Eye (tissue), 1 donor: ENCODE data around the gene NLRP7.
"Not testable (repeated sequence)": the region's sequence is repeated elsewhere in the genome, so short reads cannot be mapped to it uniquely, and the experiment has no call there.

Experiments
- DNase-seq: peaks from one replicate; pipeline ENCODE4 v3.0.0-alpha.2; 2015

NLRP7 gene

DNA sequence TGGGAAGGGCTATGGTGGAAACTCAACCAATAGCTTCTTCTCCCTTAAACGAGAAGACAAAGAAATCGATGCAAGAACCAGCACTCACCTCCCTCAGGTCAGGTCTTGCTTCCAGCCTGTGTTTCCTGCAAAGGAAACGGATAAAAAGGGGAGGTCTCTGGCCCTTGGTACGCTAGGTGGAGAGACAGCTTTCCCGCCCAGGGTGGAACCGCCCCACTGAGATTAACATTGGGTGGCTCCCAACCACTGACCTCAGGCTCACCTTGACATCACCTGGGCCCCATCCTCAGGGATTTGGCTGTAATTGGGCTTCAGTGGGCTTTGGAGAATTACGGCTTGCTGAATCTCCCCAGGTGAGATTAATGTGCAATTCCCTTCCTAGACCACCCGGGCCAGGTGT is at the start of gene NLRP7:
Gene NLRP7 (minus strand): TSS at position 150 of the 400 bp plus-strand sequence.
- no peak for DNase-seq

DNA sequence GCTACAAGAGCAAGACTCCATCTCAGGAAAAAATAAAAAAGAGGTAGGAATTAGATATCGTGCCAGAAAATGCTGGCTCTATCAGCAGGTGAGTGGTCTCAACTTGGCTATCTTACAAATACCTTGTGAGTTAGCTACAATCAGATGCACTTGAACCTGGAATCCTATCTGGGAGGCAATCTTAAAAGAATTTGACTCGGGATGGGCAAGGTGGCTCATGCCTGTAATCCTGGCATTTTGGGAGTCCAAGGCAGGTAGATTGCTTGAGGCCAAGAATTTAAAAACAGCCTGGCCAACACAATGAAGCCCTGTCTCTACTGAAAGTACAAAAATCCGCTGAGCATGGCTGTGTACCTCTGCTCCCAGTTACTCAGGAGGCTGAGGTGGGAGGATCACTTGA is 48.2 kb upstream of the NLRP7 start:
- DNase-seq = no peak

DNA sequence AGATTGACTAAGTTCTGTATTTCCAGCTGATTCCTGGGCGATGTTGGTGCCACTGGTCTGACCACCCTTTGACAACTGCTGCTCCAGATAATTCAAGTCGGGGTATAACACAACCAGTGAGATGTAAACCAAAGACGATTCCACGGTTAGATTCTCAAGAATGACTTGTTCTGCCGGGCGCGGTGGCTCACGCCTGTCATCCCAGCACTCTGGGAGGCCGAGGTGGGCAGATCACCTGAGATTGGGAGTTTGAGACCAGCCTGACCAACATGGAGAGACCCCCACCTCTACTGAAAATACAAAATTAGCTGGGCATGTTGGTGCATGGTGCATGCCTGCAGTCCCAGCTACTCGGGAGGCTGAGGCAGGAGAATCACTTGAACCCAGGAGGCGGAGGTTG is 42.2 kb upstream of the NLRP7 start:
- DNase-seq = not testable (repeated sequence)

DNA sequence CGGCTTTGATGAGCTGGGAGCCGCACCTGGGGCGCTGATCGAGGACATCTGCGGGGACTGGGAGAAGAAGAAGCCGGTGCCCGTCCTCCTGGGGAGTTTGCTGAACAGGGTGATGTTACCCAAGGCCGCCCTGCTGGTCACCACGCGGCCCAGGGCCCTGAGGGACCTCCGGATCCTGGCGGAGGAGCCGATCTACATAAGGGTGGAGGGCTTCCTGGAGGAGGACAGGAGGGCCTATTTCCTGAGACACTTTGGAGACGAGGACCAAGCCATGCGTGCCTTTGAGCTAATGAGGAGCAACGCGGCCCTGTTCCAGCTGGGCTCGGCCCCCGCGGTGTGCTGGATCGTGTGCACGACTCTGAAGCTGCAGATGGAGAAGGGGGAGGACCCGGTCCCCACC is 35.2 kb upstream of the NLRP7 start:
- not testable (repeated sequence) for DNase-seq

DNA sequence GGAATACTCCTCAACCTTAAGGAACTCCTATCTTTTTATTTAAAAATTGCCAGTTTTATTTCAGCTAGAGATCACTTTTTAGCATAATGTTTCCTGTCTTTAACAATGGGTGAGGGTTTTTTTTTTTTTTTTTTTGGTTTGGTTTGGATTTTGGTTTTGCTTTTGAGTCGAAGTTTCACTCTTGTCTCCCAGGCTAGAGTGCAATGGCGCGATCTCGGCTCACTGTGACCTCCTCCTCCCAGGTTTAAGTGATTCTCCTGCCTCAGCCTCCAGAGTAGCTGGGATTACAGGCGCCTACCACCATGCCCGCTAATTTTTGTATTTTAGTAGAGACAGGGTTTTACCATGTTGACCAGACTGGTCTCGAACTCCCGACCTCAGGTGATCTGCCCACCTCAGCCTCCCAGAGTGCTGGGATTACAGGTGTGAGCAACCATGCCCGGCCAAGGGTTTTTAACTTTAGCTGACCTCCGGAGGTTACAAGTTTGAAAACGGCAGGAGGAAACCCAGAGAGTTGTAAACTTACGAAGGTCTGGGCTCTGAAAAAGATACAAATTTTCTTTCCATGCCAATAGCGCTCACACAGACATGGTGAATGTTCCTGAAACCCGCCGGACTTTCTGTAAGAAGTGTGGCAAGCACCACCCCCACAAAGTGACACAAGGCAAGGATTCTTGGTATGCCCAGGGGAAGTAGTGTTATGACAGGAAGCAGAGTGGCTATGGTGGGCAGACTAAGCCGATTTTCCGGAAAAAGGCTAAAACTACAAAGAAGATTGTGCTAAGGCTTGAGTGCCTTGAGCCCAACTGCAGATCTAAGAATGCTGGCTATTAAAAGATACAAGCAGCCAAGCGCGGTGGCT is 26.1 kb upstream of the NLRP7 start:
- DNase-seq = not testable (repeated sequence)

DNA sequence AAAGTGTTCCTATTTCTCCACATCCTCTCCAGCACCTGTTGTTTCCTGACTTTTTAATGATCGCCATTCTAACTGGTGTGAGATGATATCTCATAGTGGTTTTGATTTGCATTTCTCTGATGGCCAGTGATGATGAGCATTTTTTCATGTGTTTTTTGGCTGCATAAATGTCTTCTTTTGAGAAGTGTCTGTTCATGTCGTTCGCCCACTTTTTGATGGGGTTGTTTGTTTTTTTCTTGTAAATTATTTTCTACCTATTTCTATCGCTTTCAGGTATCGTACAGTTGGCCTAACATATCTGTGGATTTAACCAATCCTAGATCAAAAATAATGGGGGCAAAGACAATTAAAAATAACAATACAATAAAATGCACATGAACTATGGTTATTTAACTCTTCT is 24.1 kb upstream of the NLRP7 start:
- not testable (repeated sequence) for DNase-seq

DNA sequence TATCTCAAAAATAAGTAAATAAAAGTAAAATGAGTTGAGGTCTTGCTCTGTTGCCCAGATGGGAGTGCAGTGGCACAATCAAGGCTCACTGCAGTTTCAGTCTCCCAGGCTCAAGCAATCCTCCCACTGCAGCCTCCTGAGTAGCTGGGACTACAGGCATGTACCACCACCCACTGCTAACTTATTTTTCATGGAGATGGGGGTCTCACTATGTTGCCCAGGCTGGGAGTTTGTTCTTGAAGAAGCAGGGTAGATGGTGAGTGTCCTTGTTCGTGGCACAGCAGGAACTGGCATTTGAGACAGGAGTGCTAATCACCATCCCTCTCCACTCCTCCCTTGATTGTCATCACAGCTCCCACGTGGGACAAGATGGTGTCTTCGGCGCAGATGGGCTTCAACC is 22.3 kb upstream of the NLRP7 start:
- no peak for DNase-seq

DNA sequence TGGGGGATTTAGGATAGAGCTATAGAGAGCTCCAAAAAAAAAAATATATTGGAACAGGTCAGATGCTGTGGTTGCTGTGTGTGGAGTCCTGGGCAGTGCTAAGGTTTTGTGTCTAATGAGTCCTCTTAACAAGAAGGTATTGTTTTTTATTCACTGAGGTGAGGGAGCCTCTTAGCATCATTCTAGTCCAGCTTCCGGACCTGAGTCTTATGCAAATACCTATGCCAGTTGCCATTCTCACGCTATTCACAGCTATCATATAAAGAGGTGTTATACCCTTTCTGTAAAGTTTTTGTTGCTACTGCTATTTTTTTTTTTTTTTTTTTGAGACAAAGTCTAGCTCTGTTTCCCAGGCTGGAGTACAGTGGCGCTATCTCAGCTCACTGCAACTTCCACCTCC is 20.3 kb upstream of the NLRP7 start:
- no peak for DNase-seq

DNA sequence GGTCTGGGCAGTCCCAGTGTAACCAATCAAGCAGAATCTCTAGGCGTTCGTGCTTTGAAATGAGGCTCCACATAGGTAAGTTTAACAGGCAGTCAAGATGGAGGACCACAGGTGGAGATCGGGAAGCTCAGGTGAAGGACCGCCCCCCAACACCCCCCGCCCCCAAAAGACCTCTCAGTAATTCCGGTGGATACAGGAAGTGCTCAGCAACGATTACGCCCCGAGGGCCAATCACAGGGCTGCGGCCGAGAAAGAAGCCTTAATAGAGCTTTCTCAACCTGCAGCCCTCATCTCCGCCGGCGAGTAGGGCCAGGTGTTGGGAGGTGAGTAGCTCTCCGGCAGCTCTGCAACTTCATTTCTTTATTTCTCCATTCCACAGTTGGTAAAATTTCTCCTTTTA is 17.7 kb upstream of the NLRP7 start:
- not testable (repeated sequence) for DNase-seq

DNA sequence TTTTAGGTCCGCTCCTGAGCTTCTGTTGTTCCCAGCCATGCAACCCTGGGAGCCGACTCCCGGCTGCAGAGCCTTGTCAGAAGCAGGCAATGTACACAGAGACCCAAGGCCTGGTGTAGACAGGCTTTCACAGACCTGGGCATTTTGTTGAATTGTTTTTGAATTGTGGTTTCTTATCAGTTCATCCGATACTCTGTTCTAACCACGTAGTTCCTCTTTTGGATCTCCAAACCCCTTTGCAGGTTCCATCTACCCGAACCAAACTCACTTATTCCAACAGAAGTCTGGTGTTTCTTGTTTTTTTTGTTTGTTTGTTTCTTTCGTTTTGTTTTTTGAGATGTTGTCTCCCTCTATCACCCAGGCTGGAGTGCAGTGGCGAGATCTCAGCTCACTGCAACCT is 12.5 kb upstream of the NLRP7 start:
- DNase-seq = no peak

DNA sequence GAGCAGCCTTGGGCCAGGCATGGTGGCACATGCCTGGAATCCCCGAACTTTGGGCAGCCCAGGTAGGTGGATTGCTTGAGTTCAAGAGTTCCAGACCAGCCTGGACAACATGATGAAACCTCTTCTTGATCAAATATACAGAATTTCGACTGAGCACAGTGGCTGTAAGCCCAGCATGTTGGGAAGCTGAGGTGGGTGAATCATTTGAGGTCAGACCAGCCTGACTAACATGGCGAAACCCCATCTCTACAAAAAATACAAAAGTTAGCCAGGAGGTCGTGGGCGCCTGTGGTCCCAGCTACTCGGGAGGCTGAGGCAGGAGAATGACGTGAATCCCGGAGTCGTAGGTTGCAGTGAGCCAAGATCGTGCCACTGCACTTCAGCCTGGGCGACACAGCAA is 8.0 kb upstream of the NLRP7 start:
- no peak for DNase-seq

DNA sequence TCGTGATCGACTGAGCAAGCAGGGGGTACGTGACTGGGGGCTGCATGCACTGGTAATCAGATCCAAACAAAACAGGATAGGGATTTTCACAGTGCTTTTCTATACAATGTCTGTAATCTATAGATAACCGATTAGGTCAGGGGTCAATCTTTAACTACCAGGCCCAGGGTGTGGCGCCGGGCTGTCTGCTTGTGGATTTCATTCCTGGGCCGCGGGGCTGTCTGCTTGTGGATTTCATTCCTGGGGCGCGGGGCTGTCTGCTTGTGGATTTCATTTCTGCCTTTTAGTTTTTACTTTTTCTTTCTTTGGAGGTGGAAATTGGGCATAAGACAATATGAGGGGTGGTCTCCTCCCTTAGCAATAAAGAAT is 6.0 kb upstream of the NLRP7 start:
- not testable (repeated sequence) for DNase-seq

DNA sequence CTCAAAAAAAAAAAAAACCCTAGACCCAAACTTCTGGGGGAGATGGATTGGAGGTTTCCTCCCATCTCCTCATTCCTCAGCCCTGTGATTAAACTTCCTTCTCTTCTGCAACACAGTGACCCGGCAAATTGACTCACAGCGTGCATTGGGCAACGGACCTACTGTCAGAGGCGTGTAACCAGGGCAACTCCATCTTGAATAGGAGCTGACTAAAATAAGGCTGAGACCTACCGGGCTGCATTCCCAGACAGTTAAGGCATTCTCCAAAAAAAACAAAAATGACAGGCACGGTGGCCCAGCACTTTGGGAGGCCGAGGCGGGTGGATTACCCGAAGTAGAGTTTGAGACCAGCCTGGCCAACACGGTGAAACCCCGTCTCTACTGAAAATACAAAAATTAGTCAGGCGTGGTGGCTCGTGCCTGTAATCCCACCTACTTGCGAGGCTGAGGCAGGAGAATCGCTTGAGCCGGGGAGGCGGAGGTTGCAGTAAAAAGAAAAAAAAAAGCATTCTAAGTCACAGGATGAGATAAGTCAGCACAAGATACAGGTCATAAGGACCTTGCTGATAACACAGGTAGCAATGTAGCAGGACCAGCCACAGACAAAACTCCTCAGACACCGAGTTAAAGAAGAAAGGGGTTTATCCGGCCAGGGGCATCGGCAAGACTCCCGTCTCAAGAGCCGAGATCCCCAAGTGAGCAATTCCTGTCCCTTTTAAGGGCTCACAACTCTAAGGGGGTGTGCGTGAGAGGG is 5.4 kb upstream of the NLRP7 start:
- DNase-seq = peak; percentile 72

DNA sequence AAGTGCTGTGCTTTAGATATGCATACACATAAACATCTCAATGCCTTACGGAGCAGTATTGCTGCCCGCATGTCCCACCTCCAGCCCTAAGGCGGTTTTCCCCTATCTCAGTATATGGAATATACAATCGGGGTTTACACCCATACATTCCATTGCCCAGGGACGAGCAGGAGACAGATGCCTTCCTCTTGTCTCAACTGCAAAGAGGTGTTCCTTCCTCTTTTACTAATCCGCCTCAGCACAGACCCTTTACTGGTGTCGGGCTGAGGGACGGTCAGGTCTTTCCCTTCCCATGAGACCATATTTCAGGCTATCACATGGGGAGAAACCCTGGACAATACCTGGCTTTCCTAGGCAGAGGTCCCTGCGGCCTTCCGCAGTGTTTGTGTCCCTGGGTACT is 3.2 kb upstream of the NLRP7 start:
- DNase-seq = not testable (repeated sequence)

DNA sequence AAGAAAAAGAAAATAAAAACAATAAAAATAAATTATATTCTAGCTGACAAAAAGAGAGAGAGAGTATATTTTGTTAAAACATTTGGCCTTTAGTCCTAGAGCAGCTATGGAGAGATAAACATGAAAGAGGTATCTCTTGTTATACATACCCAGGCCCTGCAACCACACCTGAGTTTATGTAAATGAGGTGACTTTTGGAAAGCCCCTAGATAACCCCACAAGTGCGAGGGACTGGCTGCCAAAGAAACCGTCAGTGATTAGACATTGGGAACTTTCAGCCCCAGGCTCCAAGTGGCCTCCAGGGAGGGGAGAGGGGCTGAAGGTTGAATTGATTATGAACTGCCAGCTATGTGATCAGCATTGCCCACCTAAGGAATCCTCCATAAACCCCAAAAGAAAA is 2.1 kb upstream of the NLRP7 start:
- DNase-seq = no peak

DNA sequence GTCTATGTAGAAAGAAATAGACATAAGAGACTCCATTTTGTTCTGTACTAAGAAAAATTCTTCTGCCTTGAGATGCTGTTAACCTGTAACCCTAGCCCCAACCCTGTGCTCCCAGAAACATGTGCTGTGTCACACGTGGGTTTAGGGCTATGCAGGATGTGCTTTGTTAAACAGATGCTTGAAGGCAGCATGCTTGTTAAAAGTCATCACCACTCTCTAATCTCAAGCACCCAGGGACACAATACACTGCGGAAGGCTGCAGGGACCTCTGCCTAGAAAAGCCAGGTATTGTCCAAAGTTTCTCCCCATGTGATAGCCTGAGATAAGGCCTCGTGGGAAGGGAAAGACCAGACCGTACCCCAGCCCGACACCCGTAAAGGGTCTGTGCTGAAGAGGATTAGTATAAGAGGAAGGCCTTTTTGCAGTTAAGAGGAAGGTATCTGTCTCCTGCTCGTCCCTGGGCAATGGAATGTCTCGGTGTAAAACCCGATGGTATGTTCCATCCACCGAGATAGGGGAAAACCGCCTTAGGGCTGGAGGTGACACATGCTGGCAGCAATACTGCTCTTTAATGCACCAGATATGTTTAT is 3.5 kb downstream of the NLRP7 start:
- DNase-seq = not testable (repeated sequence)

DNA sequence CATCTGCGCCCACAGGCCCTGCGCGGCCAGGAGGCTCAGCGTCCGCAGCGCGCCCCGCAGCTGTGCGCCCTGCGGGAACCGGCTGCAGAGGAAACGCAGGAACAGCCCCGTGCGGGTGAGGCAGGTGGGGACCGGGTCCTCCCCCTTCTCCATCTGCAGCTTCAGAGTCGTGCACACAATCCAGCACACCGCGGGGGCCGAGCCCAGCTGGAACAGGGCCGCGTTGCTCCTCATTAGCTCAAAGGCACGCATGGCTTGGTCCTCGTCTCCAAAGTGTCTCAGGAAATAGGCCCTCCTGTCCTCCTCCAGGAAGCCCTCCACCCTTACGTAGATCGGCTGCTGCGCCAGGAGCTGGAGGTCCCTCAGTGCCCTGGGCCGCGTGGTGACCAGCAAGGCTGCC is 7.8 kb downstream of the NLRP7 start:
- not testable (repeated sequence) for DNase-seq

DNA sequence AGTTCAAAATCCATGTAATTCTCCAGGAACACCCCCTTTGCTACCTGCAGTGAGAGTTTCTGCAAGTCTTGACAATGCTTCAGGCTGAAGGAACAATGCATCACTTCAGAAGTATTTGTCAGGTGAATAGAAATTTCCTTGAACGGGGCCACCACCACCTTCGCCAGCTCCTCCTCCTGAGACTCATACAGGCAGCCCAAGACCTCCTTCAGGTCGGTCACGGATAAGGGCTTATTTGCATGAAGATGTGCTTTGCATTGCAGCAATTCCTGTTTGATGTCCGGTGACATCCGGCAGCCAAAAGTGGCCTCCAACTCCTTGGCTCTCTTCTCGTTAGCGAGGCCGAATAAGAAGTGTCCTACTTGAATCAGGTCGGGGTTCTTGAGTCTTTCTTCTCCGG is 8.4 kb downstream of the NLRP7 start:
- no peak for DNase-seq

DNA sequence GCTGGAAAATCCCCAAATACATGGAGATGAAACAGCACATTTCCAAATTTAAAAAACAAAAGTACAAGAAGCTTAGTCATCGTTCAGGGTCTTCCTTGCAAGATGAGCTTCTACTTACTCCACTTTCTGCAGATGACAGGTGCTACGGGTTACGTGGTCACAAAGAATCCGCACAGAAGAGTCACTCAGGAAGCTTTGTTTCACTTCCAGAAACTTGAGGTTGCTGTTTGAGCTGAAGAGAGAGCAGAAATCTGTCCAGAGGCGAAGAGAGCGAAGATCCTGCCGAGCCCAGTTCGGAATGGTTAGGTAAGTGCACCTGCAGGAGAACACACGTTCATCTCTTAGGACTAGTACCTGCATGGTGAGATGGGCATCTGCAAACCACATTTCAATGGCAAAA is 9.4 kb downstream of the NLRP7 start:
- DNase-seq = no peak

DNA sequence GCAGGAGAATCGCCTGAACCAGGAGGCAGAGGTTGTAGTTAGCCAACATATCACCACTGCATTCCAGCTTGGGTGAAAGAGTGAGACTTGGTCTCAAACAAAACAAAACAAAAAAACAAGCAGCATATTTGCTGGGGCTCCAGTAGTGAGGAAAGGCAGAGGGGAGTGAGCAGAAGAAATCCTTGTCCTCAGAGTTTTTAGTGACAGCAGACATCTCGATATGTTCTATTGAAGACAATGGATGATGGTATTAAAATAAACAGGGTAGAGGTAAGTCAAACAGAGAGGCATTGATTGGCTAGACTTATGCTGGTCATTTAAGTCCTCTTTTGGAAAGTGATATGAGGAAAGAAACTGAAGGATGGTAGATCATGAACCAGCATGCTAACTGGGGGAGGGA is 19.0 kb downstream of the NLRP7 start:
- no peak for DNase-seq

DNA sequence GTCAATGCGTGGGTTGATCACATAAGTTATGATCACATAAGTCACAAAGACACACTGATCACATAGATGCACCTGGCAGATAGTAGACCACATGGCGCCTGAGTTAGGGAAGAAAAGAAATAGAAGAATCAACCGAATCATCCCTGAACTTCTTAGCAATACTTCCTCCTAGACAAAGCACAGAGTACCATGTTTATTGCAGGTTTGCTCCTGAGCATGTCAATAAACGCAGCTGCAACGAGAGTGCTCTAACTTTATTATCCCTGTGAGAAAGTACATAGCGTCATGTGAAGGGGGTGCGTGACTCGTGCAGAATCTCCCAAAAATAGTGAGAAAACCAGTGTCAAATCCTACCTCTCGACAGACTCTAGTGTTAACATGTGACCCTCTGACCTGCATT is 24.1 kb downstream of the NLRP7 start:
- DNase-seq = no peak

DNA sequence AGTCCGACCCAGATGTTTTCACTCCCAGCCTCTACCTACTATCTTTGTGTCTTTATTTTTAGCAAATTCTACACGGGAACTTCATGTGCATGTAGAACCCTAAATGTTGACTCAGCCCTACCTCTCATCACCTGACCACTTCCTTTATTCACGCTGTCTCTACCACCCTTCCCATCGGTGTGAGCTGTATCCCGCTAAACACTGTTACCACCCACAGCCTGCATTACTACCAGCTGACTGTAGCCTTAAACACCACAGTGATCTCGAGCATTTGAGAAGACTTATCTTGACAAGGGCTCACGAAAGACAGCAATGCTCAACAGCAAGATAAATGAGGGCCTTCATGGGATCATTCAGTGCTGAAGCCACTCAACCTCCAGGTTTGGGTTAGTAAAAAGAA is 26.2 kb downstream of the NLRP7 start:
- no peak for DNase-seq

DNA sequence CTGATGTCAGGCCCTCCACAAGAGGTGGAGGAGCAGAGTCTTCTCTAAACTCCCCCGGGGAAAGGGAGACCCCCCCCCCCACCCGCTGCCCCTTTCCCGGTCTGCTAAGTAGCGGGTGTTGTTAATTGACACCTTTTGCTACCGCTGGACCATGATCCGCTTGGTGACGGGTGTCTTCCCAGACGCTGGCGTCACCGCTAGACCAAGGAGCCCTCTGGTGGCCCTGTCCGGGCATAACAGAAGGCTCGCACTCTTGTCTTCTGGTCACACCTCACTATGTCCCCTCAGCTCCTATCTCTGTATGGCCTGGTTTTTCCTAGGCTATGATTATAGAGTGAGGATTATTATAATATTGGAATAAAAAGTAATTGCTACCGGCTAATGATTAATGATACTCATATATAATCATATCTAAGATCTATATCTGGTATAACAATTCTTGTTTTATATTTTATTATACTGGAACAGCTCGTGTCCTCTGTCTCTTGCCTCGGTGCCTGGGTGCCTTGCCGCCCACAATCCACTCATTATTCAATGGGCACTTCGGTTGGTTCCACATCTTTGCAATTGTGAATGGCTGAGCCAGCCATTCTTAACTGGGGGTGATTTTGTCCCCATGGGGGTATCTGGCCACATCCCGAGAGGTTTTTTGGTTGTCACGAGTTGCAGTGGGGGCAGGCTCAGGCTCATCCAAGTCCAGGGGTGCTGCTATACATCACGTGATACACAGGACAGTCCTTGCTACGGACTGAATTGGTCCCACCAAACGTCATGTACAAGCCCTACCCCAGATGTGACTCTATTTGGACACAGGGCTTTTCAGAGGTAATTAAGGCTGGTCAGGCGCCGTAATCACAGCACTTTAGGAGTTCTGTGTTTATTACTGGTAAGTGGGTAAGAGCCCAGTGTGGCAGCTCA is 27.4 kb downstream of the NLRP7 start:
- DNase-seq = peak; percentile 6
